Measurements from ENCODE around the gene NR4A3. TPM values are rescaled to one million over a fixed set of nuclear protein-coding genes. Genes with fewer than 3 reads are reported as not detected.

NR4A3 gene
- total RNA-seq, 1 donor from 2014 or later, result 15.3 TPM

DNA sequence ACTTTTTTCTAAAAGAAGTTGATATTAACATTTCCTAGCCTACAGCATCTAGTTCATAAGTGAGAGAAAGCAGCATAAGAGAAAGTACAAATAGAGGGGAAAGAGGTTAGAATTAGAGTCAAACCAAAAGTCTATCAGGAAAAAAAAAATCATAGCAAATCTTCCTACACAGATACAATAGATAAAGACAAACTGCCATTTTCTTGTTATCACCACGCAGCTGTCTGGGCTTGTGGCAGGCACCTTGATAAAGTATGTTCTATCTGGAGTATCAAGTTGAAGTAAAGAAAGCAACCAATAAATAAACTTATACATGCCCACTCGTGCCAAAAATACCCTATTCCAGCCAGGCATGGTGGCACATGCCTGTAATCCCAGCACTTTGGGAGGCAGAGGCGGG is 5.3 kb upstream of the NR4A3 start:
- no peak for DNase-seq (ENCODE audit: low spot score in 2 of 2, unreplicated experiment in 2 of 2)
- H3K27ac Mint-ChIP-seq, result no peak overlapping the region
- no peaks in the 10 kb centered on the region for H3K9me3 Mint-ChIP-seq
- H3K4me1 Mint-ChIP-seq, result peaks cover 58% of the 10 kb centered on the region
- no peaks in the 10 kb centered on the region for H3K36me3 Mint-ChIP-seq
- TF ChIP-seq, protein P1, sequence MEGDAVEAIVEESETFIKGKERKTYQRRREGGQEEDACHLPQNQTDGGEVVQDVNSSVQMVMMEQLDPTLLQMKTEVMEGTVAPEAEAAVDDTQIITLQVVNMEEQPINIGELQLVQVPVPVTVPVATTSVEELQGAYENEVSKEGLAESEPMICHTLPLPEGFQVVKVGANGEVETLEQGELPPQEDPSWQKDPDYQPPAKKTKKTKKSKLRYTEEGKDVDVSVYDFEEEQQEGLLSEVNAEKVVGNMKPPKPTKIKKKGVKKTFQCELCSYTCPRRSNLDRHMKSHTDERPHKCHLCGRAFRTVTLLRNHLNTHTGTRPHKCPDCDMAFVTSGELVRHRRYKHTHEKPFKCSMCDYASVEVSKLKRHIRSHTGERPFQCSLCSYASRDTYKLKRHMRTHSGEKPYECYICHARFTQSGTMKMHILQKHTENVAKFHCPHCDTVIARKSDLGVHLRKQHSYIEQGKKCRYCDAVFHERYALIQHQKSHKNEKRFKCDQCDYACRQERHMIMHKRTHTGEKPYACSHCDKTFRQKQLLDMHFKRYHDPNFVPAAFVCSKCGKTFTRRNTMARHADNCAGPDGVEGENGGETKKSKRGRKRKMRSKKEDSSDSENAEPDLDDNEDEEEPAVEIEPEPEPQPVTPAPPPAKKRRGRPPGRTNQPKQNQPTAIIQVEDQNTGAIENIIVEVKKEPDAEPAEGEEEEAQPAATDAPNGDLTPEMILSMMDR (IDR thresholded peaks at IDR 0.05; ENCODE audit: unreplicated experiment), result no peak
- no peaks in the 10 kb centered on the region for H3K27me3 Mint-ChIP-seq (ENCODE audit: low read depth)
- H3K4me3 Mint-ChIP-seq, result no peak overlapping the region

DNA sequence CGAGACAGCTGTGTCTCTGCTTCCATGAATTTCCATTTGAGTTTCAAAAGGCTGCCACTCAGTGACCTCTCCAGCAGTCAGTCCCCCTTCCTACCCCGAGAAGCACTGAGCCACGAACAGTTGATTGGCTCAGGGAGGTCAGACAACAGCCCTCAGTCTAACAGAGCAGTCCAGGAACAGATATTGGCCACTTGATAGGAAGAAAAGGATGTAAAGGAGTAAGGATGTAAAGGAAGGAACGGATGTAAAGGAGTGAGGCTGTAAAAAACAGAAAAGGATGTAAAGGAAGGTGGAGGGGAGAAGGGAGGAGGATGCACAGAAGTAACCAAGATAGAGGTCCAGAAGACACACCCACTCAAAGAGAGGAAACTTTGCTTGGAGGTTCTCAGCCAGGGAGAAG is 3.2 kb upstream of the NR4A3 start:
- H3K27me3 Mint-ChIP-seq (ENCODE audit: low read depth), result peaks cover 17% of the 10 kb centered on the region
- peak overlapping the region; percentile 28 for H3K27ac Mint-ChIP-seq
- TF ChIP-seq, protein P1 (IDR thresholded peaks at IDR 0.05; ENCODE audit: unreplicated experiment), result no peak
- H3K4me1 Mint-ChIP-seq, result peaks cover 62% of the 10 kb centered on the region
- H3K4me3 Mint-ChIP-seq, result peak overlapping the region; percentile 90
- no peaks in the 10 kb centered on the region for H3K36me3 Mint-ChIP-seq
- no peak for DNase-seq (ENCODE audit: low spot score in 2 of 2, unreplicated experiment in 2 of 2)
- H3K9me3 Mint-ChIP-seq, result no peaks in the 10 kb centered on the region

DNA sequence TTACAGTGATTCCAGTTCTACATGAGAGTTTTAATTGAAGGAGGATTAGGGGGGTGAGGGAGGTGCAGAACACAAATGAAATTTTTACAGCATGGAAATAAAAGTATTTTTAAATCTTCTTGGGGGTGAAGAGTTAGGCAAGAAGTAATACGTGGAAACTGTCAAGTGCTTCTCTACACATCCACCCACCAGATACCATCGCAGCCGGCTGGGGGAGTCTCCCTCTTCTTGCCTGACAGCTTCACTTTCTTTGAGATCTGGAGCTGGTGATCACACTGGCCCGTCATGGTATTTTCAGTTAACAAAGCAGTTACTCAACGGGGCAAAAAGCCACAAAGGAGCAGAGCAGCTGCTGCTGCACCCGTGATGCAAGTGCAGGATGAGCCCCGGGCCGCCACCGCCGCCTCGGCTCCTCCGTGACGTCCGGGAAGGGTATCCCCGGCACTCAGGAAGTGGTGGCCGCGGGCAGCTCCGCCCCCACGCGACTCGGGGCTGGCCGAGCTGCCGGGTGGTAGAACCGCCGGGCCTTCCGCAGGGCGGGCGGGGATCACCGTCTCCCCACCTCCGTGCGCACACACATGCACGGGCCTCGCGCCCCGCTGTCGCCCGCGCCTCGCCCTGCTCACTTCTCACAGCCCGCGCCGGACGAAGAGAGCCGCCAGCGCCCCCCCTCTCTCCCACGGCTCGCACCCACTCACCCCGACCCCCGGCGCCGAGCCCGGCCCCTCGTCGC is 2.4 kb upstream of the NR4A3 start:
- peaks cover 62% of the 10 kb centered on the region for H3K4me1 Mint-ChIP-seq
- peaks cover 25% of the 10 kb centered on the region for H3K27me3 Mint-ChIP-seq (ENCODE audit: low read depth)
- peak overlapping the region; percentile 90 for H3K4me3 Mint-ChIP-seq
- DNase-seq (ENCODE audit: low spot score in 2 of 2, unreplicated experiment in 2 of 2), result peak in 1 of 2 experiments; percentile 87
- TF ChIP-seq, protein P1 (IDR thresholded peaks at IDR 0.05; ENCODE audit: unreplicated experiment), result no peak
- H3K9me3 Mint-ChIP-seq, result no peaks in the 10 kb centered on the region
- no peaks in the 10 kb centered on the region for H3K36me3 Mint-ChIP-seq
- H3K27ac Mint-ChIP-seq, result peak overlapping the region; percentile 80

DNA sequence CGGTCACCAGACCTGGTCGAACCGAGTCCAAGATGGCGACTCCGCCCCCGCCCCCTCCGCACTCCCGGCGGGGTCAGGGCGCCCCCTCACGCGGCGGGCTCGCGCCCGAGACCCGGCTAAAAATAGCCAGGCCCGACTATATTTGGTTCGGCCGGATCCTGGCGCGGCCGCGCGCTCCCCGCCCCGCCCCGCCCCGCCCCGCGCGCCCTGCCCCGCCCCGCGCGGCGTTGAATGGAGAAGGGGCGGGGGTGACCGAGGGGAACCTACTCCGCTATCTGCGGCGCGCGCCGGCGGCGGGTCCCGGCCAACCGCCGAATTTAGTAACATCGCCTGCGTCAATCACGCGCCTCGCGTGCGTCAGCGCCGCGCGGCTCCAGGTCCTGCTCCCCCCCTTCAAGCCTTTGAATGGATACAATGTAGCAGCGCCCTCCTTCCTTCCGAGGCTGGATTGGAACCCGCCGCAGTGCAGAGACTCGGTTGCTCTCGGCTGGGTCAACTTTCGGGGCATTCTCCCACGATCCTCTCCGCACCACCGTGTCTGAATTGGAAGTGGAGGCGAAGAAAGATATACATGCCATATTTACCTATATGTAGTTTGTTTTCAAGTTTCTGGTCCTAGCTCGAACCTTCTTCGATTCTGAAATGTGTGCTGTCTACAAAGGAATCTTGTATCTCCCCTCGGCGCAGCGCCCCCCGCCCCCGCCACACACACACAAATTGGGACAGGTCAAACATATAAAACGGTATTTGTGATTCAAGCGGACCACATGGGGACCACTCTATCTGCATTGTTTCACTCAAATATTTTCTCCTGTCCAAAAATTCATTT is 1.6 kb upstream of the NR4A3 start:
- peak overlapping the region; percentile 90 for H3K4me3 Mint-ChIP-seq
- DNase-seq (ENCODE audit: low spot score in 2 of 2, unreplicated experiment in 2 of 2), result peak; percentile 84 to 88
- H3K4me1 Mint-ChIP-seq, result peaks cover 62% of the 10 kb centered on the region
- H3K27ac Mint-ChIP-seq, result peak overlapping the region; percentile 97
- H3K27me3 Mint-ChIP-seq (ENCODE audit: low read depth), result peaks cover 33% of the 10 kb centered on the region
- TF ChIP-seq, protein P1 (IDR thresholded peaks at IDR 0.05; ENCODE audit: unreplicated experiment), result no peak
- no peaks in the 10 kb centered on the region for H3K36me3 Mint-ChIP-seq
- H3K9me3 Mint-ChIP-seq, result no peaks in the 10 kb centered on the region

DNA sequence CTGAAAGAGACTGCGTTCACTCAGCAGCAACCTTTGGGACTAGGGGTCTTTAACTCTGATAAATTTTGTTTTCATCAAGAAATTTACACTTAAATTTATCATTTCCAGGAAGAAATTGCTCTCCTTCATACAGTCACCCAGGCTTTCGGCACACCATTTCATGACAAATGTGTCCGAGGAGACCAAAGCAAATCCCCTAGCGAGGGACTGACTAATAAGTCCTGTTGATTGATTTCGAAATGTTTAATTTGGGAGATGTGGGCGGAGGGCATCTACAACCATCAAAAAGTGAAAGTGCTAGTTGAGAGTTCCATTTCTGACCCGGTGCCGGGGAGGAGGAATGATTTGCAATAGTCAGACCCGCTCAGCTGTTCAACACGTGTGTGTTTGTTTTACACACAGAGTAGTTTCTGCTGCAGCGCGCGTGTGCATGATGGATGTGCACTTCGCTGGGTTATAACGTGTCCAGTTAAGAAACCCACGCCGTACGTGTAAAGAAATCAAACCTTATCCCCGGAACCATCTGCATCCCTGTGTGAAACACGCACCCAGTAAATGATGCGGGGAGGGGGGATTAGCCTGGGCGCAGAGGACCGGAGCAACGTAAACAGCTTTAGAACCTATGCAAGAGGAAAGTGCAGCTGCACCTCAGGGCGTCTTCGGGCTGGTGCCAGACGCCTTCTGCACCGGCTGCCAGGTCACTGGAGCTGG is 845 bp upstream of the NR4A3 start:
- Mint-ChIP-seq H3K27me3 (ENCODE audit: low read depth) (peaks cover 40% of the 10 kb centered on the region), H3K27ac (peak overlapping the region; percentile 97), H3K9me3 (no peaks in the 10 kb centered on the region), H3K4me1 (peaks cover 59% of the 10 kb centered on the region), H3K36me3 (no peaks in the 10 kb centered on the region), H3K4me3 (peak overlapping the region; percentile 90)
- TF ChIP-seq, protein P1 (IDR thresholded peaks at IDR 0.05; ENCODE audit: unreplicated experiment), result no peak
- no peak for DNase-seq (ENCODE audit: low spot score in 2 of 2, unreplicated experiment in 2 of 2)
